ENCODE measurements around the gene INPP5D.

Gene INPP5D

DNA sequence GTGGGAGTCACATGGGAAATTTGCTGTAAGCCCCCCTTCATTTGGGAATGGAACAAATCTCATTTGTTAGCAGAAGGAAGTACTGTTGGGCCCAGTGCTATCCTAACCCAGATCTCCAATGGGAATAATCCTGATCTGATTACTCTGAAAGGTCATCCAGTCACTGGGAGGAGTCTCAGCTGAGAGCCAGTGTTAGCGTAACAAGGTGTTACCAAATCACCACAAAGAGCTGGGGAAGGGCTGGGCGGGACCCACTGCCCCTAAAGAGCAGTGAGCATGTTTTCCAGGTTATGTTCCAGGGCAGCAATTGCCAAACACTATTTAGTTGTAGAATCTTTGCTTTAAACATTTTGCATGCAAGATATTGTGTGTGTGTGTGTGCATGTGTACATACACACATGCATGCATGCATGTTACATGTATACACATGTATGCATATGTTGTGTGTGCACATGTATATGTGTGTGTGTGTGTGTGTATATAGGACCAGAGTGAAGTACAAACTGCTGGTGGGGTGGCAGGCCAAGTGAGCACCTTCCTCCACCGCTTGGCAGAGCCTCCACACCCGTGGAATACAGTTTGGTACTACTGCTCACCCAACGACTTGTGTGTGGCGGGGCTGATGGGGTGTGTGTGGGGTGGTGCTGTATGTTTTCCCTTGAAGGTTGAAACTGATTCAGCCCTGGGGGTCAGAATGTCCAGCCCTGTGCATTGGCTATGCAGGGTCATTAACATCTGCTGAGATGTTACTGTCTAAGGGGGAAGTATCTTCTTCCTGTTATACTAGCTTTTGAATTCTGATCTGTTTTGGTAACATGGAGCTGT, 15.2 kb downstream of the INPP5D start:
- no peak for DNase-seq (ENCODE audit: low read depth in 2 of 2)

DNA sequence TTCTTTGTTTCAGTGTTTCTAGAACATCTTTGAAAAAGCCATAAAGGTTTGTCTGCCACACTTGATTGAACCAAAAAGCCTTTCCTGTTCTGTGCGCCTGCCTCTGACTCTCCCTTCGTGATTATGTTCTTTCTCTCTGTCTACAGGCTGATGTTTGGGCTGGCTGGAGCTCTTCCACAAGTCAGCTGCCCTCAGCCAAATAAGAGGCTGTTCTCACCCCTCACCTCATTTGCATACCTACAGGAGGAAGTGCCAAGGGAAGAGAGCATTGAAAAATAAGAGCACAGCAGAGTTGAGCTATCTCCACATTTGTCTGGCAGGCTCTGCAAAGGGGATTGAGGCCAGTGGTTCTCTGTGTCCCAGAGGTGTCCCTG, 15.8 kb downstream of the INPP5D start:
- no peak for DNase-seq (ENCODE audit: low read depth in 2 of 2)

DNA sequence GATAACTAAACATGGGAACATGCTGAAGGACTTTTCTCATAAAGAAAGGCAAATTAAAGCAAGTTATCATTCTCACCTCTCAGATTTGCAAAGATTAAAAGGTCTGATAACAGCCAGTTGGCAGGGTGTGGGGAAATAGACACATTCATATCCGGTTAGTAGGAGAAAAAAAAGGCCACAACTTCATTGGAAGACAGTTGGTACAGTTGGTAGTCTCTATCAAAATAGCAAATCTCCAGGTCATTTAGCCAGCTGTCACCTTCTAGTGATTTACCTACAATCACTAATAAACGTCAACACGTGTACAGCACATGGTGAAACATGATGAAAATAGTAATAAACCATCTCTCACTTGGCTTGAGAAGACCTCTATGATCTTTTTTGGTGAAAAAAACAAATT, 16.6 kb downstream of the INPP5D start:
- DNase-seq (ENCODE audit: low read depth in 2 of 2): no peak

DNA sequence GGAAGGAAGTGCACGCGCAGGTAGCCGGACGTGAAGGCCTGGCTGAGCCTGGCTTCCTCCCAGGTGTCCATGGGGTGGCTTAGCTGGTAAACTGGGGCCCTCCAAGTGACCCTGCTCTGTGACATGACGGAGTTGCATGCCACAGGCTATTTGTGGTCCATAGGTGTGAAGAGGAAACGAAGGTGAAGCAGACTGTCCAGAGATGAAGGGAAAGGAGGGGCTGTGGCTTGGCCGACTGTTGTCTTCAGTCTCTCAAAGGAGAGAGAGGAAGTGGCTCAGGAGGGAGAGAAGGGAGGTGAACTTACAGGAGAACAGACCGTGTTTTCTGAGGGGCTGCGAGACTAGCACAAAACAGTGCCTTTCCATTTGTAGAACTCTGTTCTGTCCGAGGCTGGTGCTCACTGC, 19.3 kb downstream of the INPP5D start:
- DNase-seq (ENCODE audit: low read depth in 2 of 2): no peak

DNA sequence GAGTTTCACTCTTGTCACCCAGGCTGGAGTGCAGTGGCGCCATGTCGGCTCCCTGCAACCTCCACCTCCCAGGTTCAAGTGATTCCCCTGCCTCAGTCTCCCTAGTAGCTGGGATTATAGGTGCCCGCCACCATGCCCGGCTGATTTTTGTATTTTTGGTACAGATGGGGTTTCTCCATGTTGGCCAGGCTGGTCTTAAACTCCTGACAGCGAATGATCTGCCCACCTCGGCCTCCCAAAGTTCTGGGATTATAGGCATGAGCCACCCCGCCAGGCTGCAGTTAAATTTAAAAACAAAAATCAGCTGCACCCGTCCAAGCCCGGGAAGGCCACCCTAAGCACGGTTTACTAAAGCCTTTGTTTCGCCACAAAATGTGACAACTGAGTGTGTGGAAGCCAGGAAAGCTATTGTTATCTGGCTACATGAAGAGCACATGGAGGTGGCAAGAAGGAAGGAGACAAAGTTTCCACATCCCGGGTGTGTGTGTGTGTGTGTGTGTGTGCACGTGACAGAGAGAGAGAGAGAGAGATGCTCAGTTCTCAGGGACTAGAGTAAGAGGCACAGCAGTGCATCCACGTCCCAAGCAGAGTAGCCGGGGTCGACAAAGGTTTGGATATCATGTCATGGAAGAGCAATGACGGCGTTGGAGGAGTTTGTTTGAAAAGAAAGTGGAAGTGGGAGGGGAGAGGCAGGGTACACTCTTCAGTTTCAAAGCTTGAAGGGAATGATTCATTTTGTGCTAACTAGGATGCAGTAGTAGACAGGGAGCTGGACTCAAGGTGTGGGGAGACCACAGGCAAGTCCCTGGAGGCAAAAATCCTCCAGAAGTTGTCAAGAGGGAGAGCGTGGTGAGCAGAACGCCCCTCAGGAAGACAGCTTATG, 20.1 kb downstream of the INPP5D start:
- DNase-seq (ENCODE audit: low read depth in 2 of 2): no peak

DNA sequence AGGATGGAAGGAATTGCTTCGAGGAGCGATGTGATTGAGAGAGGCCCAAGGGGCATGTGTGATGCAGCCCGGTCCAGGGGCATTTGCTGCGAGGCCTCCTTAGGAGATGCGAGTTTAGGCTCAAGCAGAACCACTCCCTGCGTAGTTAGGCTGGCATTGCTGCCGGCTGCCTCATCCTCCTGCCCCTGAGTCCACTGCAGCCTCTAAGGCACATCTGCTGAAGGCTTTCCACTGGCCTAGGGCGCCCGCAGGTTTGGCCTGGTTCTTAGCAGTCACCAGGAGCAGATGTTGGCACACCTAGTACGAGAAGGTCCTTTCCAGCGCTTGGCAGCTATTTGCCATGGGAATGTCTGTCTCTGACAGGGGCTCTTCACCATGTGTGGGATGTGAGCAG, 20.7 kb downstream of the INPP5D start:
- no peak for DNase-seq (ENCODE audit: low read depth in 2 of 2)

DNA sequence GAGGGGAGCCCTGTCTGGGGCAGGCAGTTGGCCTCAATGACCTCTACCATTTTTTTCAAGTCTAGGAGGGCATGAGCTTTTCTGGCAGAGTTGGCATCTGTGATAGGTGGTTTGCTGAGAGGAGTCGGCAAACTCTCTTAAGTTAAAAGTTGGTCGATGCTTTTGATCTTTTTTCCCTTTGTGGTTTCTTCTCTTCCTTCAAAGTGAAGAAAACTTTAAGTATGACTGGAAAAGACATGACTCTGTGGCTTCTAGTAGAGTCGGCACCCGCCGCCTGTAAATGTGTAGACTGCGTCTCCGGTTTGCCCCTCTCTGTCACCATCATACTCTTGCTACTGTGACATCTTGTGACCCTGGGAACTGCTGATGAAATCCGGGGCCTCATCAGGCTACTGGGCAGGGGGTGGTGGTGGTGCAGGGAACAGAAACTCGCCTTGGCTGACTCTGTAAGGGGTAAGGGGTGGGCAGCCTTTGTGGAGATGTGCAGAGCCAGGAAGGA, 21.1 kb downstream of the INPP5D start:
- peak in 1 of 2 donors; percentile 39 for DNase-seq (ENCODE audit: low read depth in 2 of 2)

DNA sequence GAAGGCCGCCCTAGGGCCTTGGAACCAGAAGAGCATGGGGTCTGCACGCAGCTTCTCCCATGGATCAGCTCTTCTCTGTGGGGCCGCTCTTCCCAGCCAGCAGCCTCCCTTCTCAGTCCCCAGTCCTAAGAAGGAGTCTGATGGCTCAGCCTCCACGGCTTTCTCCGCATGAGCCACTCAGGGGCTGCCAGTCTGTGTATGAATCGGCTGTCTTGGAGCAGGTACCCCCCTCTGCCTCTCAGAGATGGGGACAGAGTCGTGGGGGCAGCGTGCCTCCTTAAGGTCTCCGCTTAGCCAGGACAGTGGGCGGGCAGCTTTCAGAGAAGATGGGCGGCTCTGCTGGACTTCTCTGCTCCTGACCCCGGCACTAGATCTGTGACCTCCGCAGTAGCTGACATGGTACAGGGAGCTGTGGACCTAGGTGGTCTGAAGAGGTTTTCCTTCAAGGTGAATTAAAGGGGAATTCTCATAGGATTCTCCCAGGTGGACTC, 21.6 kb downstream of the INPP5D start:
- no peak for DNase-seq (ENCODE audit: low read depth in 2 of 2)

DNA sequence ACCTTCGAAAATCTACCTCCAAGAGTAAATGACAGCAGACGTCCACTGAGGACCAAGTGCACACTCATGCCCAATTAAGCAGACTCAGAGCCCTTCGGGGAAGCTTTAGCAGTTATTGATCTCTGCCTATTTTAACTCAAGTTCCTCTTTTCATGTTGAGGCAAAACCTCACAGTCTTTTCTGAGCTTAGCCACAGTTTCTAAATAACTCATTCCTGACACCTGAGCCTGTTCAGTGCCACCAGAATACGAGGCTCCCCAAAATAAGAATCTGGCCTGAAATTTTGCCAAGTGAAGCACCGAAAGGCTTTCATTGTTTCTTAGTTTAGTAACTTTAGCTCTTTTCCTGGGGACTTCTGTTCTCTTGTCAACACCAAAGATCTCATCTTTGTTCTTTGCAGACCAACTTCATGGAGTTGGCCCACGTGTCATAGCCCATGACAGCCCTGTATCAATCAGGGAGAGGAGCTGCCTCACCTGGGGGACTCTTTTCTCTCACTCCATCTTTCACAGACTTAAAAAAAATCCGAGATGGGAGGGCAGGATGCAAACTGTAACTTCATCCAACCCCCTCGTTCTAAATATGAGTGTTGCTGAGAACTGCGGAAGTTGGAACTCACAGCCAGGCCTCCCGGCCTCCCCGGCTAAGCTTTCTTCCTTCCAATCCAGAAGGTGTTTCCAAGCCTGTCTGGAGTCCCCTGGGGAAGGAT, 22.2 kb downstream of the INPP5D start:
- no peak for DNase-seq (ENCODE audit: low read depth in 2 of 2)

DNA sequence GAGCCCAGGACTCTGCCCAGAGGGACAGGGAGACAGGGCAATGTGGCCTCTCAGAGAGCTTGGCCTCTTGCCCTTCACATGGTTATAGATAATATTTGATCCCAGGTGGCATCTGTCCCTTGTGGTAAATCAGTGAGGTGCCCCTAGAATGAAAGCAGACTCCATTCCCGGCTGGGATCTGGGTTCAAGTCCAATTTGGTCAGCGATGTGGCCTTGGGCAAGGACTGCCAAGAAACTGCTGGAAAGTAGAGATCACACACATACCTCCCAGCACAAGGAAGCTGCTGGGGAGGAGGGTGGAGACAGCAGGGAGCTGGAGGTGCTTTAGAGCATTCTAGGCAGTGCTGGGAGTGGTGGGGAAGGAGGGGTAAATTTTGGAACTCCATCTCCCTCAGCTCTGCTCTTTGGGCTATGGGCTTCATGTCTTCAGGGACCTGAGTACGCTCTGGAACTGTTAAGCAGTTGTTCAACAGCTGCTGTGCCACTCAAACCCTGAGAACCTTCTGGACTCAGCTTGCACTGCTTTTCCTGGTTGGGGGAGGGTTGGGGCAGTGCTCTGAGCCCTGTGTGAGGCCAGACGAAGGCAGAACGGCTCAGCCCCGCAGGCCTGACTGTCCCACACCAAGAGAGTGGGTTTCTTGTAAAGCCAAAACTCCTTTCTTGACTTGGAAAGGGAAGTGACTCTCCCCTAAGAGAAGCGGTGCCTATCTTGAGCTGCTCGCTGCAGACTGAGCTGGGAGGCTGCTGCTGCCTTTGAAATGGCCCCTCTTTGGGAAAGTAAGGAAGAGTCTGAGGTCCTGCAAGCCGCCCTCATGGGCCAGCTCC, 23.0 kb downstream of the INPP5D start:
- no peak for DNase-seq (ENCODE audit: low read depth in 2 of 2)

DNA sequence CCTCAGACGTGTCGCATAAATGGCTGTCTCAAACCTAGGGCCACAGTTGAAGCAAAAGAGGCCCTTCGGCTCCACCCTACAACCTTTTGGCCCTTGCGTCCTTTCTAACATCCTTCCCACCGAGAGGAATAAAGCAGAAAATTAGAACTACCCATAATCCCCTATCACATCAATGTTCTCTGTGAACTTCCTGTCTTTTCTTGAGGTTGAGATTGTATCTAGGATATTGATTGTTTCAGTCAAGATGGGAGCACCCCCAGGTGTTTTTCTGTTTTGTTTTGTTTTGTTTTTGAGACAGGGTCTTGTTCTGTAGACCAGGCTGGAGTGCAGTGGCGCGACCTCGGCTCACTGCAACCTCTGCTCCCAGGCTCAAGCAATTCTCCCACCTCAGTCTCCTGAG, 23.6 kb downstream of the INPP5D start:
- DNase-seq (ENCODE audit: low read depth in 2 of 2): no peak

DNA sequence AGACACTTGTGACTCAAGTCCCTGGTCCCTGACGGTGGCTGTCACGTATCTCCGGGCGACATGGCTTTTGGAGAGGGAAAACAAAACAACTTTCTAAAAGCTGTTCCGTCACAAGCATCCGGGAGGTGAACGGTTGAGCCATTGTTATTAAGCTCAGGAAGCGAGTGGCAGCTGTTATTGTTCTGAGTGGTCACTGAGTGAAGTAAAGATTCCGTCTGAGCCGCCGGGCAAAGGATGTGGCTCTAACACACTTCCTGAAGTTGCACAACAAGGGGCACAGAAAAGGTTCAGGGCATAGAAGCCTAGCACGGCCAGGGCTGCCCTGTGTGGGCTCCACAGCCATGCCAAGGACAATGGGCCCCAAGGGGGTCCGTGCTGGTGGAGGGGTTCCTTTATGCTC, 24.3 kb downstream of the INPP5D start:
- DNase-seq (ENCODE audit: low read depth in 2 of 2): no peak

DNA sequence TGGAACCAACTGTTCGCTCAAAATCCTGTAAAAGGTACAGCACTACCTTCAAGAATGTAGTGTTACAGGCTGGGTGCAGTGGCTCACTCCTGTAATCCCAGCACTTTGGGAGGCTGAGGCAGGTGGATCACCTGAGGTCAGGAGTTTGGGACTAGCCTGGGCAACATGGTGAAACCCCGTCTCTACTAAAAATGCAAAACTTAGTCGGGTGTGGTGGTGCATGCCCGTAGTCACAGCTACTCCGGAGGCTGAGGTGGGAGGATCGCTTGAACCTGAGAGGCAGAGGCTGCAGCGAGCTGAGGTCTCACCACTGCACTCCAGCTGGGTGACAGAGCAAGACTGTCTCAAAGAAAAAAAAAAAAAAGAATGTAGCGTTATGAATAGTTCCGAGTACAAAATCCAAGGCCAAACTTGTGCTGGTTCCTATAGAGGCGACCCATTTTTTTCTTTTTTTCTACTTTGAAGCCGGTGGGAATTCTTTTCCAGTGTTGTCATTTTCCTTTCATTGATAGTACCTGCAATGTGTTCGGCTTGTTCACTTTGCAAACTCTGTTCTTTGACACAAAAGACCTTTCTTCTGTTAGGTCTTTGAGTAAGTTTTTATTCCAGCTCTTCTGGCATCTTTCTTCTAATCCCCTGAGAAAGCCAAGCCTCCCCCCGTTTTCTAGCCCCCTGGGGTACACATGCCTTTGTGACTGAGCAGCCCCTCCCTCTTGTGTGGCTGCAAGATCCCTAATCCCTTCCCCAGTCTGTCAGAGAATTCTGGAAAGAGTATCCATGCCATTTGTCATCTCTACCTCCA, 25.1 kb downstream of the INPP5D start:
- DNase-seq (ENCODE audit: low read depth in 2 of 2): no peak

DNA sequence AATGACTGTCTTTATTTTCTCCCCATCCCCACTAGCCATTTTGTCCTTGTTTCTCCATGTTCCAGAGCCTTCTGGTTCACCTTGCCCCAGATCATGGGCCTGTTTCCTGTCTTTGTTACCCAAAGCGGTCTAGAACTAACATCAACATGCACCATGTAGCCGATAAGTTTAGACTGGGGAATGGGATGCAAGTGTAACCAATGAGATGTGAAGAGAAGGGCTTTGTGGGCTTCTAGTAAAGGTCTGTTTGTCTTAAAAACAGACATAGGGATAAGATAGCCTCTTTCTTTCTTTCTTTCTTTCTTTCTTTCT, 25.7 kb downstream of the INPP5D start:
- DNase-seq (ENCODE audit: low read depth in 2 of 2): no peak

DNA sequence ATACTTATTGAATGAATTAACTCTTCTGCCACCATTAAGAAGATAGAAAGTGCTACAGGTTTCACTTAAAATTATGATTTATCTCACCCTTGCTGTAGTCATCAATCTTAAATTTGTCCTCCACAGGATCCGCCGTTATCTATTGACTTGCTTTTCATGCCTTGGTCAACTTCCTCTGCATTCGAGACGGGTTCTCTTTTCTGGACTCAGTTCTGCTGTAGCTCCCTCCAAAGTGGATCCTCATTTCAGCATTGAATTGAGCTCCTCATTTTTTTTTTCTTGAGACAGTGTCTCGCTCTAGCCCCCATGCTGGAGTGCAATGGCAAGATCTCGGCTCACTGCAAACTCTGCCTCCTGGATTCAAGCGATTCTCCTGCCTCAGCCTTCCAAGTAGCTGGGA, 27.6 kb downstream of the INPP5D start:
- DNase-seq (ENCODE audit: low read depth in 2 of 2): no peak

DNA sequence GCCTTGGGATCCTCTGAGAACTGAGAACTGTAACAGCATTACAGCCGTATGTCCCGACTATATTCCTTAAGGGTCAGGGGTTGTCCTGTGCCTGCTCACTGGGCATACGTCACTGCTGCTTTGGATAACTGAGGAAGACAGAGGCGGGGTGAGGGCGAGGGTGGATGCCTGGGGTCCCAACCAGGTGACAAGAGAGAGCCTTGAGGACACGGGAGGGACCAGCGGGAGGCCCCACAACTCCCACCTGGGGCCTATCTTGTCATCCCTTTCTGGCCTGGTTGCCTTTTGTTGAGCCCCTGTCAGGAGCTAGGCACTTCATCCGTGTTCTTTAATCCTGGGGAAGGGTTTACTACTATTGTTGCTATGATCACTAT, 28.8 kb downstream of the INPP5D start:
- DNase-seq (ENCODE audit: low read depth in 2 of 2): no peak

DNA sequence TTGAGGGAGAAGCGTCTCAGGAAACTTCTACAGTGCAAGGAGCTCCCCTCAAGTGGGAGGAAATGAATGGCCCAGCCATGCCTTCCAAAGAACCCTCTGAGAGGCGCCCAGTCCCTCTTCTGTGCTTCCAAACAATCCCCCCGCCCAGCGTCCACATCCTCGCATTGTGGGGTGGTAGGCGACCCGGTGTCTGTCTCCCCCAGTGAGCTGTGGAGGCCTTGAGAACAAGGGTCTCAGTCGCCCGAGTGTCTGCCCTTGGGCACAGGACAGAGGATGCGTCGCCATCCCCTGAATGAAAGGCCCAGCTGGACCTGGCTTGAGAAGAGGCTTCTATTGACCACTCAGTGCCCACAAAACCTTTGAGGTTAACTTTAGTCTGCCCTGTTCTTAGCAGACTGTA, 29.7 kb downstream of the INPP5D start:
- no peak for DNase-seq (ENCODE audit: low read depth in 2 of 2)

DNA sequence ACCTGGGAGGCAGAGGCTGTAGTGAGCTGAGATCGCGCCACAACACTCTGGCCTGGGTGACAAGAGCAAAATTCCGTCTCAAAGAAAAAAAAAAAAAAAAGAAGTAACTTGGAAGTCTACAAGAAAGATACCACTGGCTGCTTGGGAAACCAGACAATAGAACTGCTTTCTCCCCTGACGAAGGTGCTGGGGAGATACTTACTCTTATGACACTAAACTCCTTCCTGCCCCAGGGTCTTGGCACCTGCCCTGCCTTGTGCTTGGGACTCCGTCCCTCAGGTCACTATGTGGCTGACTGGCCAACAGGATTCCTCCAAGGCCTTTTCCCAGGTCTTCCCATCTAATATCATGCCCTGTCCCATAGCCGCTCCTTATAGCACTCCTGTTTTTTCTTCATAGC, 30.7 kb downstream of the INPP5D start:
- DNase-seq (ENCODE audit: low read depth in 2 of 2): no peak

DNA sequence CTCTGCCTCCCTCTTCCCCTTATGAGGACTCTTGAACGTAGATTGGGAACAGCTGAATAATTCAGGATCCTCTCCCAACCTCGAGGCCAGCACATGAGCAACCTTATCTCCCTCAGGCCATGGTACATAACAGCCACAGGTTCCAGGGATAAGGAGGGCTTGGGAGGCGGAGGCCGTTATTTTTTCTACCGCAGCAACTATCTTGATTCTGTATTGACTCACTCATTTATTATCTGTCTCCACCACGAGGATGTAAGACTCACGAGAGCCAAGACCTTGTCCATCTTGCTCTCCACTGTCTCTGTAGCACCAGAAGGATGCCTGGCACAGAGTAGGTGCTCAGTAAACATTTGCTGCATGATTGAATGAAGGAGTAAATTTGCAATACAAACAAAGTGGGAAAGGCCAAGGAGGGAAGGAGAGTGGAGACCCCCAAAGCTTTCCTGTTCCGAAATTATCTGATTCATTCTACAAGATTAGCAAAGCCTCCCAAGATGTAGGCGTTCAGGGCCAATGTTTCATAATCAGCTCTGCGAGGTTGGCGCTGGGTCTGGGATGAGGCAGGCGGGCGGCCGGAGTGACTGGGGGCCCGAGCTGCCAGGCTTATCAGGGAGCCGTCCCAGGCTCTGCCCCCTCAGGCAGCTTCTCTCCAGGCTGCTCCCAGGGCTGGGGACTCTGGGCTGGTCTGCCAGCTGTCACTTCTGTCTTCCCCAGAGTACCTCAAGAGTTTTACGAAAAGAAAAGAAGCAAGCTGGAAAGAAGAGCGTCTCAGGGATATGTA, 31.6 kb downstream of the INPP5D start:
- DNase-seq (ENCODE audit: low read depth in 2 of 2): no peak

Data from stimulated activated CD4-positive, alpha-beta T cell treated with anti-CD3 and anti-CD28 coated beads, Interleukin-1b, Interleukin-23, amount 100 ng/mL, for 4 hours (primary cell).